C4-2B (cell line): ENCODE results near the gene TNMD.

ENCODE experiments used
- H3K27ac ChIP-seq: fragments of 450-650 bp; 2 replicates; pipeline ENCODE4 v1.5.1; 2017
- CTCF ChIP-seq: fragments of 450-650 bp; conservative IDR thresholded peaks from 2 replicates; pipeline ENCODE4 v1.5.1; 2017; ENCODE audit warnings: mild to moderate bottlenecking
- ZFX ChIP-seq: fragments of 450-650 bp; IDR thresholded peaks from 2 replicates; pipeline ENCODE4 v1.6.1; 2017

TNMD gene

GRCh38 chrX:100596601-100597000 lies 11.9 kb downstream of the TNMD start:
- H3K27ac ChIP-seq = no peak overlapping the region
- TF ChIP-seq ZFX = no peak
- no peak for TF ChIP-seq CTCF

- no peak for TF ChIP-seq ZFX
- TF ChIP-seq CTCF = no peak
- no peak overlapping the region for H3K27ac ChIP-seq
Measured at GRCh38 chrX:100599456-100599855, 14.7 kb downstream of the TNMD start.

- no peak overlapping the region for H3K27ac ChIP-seq
- TF ChIP-seq ZFX (no peak), CTCF (no peak)
Measured at GRCh38 chrX:100600340-100600739, 15.6 kb downstream of the TNMD start.

- no peak overlapping the region for H3K27ac ChIP-seq
- TF ChIP-seq CTCF (no peak), ZFX (no peak)
Measured at GRCh38 chrX:100600758-100601157, 16.0 kb downstream of the TNMD start.

- no peak overlapping the region for H3K27ac ChIP-seq
- TF ChIP-seq ZFX (no peak), CTCF (no peak)
Measured at GRCh38 chrX:100606753-100607152, 22.0 kb downstream of the TNMD start.

- TF ChIP-seq ZFX = no peak
- peak; percentile 13 for TF ChIP-seq CTCF
- H3K27ac ChIP-seq = no peak overlapping the region
Measured at GRCh38 chrX:100609591-100609990, 24.9 kb downstream of the TNMD start.

- H3K27ac ChIP-seq = no peak overlapping the region
- TF ChIP-seq ZFX (no peak), CTCF (no peak)
Measured at GRCh38 chrX:100611951-100612350, 27.2 kb downstream of the TNMD start.
